ENCODE data around the gene MAD1L1.

GRCh38 chr7:1995426-1995825 is 237.3 kb downstream of the MAD1L1 start:
- TF ChIP-seq TIGD3 (CRISPR knock-in tag; IDR thresholded peaks at IDR 0.05; ENCODE audit: borderline replicate concordance) = no peak
- no peak for TF ChIP-seq MXD4 (CRISPR knock-in tag; IDR thresholded peaks at IDR 0.05)
- TF ChIP-seq USF2 (IDR thresholded peaks at IDR 0.05; ENCODE audit: low read depth, low read length) = no peak
- TF ChIP-seq USF2 (CRISPR knock-in tag; IDR thresholded peaks at IDR 0.05; ENCODE audit: borderline replicate concordance) = no peak
- TF ChIP-seq THAP7 (CRISPR knock-in tag; IDR thresholded peaks at IDR 0.05) = no peak
- TF ChIP-seq ZNF713 (CRISPR knock-in tag; IDR thresholded peaks at IDR 0.05) = no peak
- TF ChIP-seq ZNF878 (CRISPR knock-in tag; IDR thresholded peaks at IDR 0.05) = no peak
- no peak for TF ChIP-seq ZNF3 (CRISPR knock-in tag; IDR thresholded peaks at IDR 0.05)
- TF ChIP-seq KLF12 (CRISPR knock-in tag; IDR thresholded peaks at IDR 0.05; ENCODE audit: borderline replicate concordance) = no peak
- no peak for TF ChIP-seq CTCF (CRISPR knock-in tag; IDR thresholded peaks at IDR 0.05)

Data from HepG2 (cell line).